ENCODE data around the gene ADM. TPM values are rescaled to one million over a fixed set of nuclear protein-coding genes. Genes with fewer than 3 reads are reported as not detected.
A peak's percentile ranks its signal among the peaks of the same experiment; 100 is the strongest.

ADM gene
- polyA plus RNA-seq, 1 donor: 11.4 TPM

DNA sequence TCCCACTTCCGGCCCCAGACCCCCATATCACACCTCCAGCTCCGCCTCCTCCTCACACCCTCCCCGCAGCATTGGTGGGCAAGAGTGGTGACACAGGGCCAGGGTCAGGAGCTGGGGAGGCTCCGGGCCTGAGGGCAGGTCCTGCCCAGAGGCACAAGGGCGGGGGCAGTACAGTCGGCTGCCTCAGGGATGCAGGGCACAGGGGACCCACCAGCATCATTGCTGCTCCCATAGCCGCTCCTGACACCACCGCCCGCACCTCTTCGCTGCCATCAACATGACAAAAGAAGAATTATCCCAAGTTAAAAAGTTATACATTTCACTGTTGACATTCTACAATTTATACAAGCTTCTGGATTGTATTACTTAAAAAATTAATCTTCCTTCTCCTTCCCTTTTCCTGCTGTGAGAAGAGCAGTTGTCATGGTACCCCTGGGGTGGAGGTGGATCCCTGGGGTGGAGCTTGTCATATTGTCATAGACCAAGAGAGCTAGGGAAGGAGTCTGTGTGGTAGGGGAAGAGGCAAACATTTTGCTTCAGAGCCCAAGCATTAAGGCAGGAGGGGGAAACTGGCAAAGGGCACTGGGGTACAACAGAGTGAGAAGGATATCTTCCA lies 15.0 kb upstream of the ADM start:
- no CpG with 5 or more reads among the region's 10 CpGs for WGBS (ENCODE audit: insufficient coverage, low lambda C conversion rate)
- Histone ChIP-seq H3K36me3 (ENCODE audit: control insufficient read depth, insufficient read depth, low read length) (no peaks in the 10 kb centered on the region), H3K27me3 (ENCODE audit: control insufficient read depth, insufficient read depth, low read length) (no peaks in the 10 kb centered on the region), H3K27ac (ENCODE audit: low read length) (peak overlapping the region; percentile 88), H3K4me3 (ENCODE audit: low read length) (no peak overlapping the region), H3K4me1 (ENCODE audit: control insufficient read depth, insufficient read depth, low read length) (peaks cover 38% of the 10 kb centered on the region), H3K9me3 (ENCODE audit: control insufficient read depth, low read depth, low read length) (peaks cover 3% of the 10 kb centered on the region)
- no peak for DNase-seq

DNA sequence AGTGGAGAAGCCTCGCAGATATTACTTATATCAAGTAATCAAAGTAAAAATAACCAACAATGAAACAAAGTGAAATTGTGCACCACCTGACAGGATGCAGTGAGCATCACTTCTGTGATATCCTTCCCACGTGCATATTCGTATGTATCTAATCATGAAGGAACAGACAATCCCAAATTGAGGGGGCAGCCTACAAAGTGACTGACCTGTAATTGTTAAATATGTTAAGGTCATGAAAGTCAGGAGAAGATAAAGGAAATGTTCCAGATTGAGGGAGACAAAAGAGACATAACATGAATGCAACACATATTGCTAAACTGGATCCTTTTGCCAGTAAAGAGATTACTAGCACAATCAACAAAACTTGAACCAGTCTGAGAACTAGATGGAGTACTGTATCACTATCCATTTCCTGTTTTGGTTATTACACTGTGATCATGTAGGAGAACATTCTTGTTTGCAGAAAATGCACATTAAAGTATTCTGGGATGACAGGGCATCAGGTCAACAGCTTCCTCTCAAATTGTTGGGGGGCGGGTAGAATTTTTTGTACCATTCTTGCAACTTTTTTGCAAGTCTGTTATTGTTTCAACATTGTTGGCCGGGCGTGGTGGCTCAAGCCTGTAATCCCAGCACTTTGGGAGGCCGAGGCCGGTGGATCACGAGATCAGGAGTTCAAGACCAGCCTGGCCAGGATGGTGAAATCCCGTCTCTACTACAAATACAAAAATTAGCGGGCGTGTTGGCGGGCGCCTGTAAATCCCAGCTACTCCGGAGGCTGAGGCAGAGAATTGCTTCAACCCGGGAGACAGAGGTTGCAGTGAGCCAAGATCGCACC lies 12.9 kb upstream of the ADM start:
- Histone ChIP-seq H3K27me3 (ENCODE audit: control insufficient read depth, insufficient read depth, low read length) (no peaks in the 10 kb centered on the region), H3K9me3 (ENCODE audit: control insufficient read depth, low read depth, low read length) (peaks cover 3% of the 10 kb centered on the region), H3K36me3 (ENCODE audit: control insufficient read depth, insufficient read depth, low read length) (no peaks in the 10 kb centered on the region), H3K4me1 (ENCODE audit: control insufficient read depth, insufficient read depth, low read length) (peaks cover 43% of the 10 kb centered on the region), H3K4me3 (ENCODE audit: low read length) (no peak overlapping the region), H3K27ac (ENCODE audit: low read length) (peak overlapping the region; percentile 7)
- 76% methylated on average over 2 of the region's 17 CpGs for WGBS (ENCODE audit: insufficient coverage, low lambda C conversion rate)
- DNase-seq: no peak

GRCh38 chr11:10293423-10294289 lies 11.2 kb upstream of the ADM start, which contains the start of gene SBF2:
Gene SBF2 (minus strand): TSS chr11:10294219. CDS start chr11:10294069, 150 bp downstream.
- WGBS (ENCODE audit: insufficient coverage, low lambda C conversion rate): no CpG with 5 or more reads among the region's 81 CpGs
- H3K4me3 ChIP-seq (ENCODE audit: low read length): peak within 1 kb of the TSS; percentile 64
- no peaks in the 10 kb centered on the region for H3K36me3 ChIP-seq (ENCODE audit: control insufficient read depth, insufficient read depth, low read length)
- H3K4me1 ChIP-seq (ENCODE audit: control insufficient read depth, insufficient read depth, low read length): peaks cover 32% of the 10 kb centered on the region
- DNase-seq: peak; percentile 75 to 90
- H3K27ac ChIP-seq (ENCODE audit: low read length): peak within 1 kb of the TSS; percentile 94
- H3K27me3 ChIP-seq (ENCODE audit: control insufficient read depth, insufficient read depth, low read length): no peaks in the 10 kb centered on the region
- peaks cover 3% of the 10 kb centered on the region for H3K9me3 ChIP-seq (ENCODE audit: control insufficient read depth, low read depth, low read length)

GRCh38 chr11:10294290-10294953 lies 10.5 kb upstream of the ADM start:
- Histone ChIP-seq H3K4me3 (ENCODE audit: low read length) (peak overlapping the region; percentile 64), H3K36me3 (ENCODE audit: control insufficient read depth, insufficient read depth, low read length) (no peaks in the 10 kb centered on the region), H3K27me3 (ENCODE audit: control insufficient read depth, insufficient read depth, low read length) (no peaks in the 10 kb centered on the region), H3K9me3 (ENCODE audit: control insufficient read depth, low read depth, low read length) (peaks cover 3% of the 10 kb centered on the region), H3K27ac (ENCODE audit: low read length) (peak overlapping the region; percentile 94), H3K4me1 (ENCODE audit: control insufficient read depth, insufficient read depth, low read length) (peaks cover 25% of the 10 kb centered on the region)
- no CpG with 5 or more reads among the region's 45 CpGs for WGBS (ENCODE audit: insufficient coverage, low lambda C conversion rate)
- peak in 1 of 2 donors; percentile 73 for DNase-seq

- peak in 1 of 2 donors; percentile 45 for DNase-seq
- no peaks in the 10 kb centered on the region for H3K27me3 ChIP-seq (ENCODE audit: control insufficient read depth, insufficient read depth, low read length)
- H3K4me1 ChIP-seq (ENCODE audit: control insufficient read depth, insufficient read depth, low read length): peaks cover 16% of the 10 kb centered on the region
- 42% methylated on average over 2 of the region's 10 CpGs for WGBS (ENCODE audit: insufficient coverage, low lambda C conversion rate)
- no peaks in the 10 kb centered on the region for H3K36me3 ChIP-seq (ENCODE audit: control insufficient read depth, insufficient read depth, low read length)
- H3K9me3 ChIP-seq (ENCODE audit: control insufficient read depth, low read depth, low read length): peaks cover 3% of the 10 kb centered on the region
- H3K27ac ChIP-seq (ENCODE audit: low read length): peak overlapping the region; percentile 94
- peak overlapping the region; percentile 64 for H3K4me3 ChIP-seq (ENCODE audit: low read length)
These were observed 9.6 kb upstream of the ADM start for GRCh38 chr11:10295064-10295901.

- no peak overlapping the region for H3K4me3 ChIP-seq (ENCODE audit: low read length)
- WGBS (ENCODE audit: insufficient coverage, low lambda C conversion rate): 100% methylated on average over 1 of the region's 5 CpGs
- H3K27me3 ChIP-seq (ENCODE audit: control insufficient read depth, insufficient read depth, low read length): no peaks in the 10 kb centered on the region
- H3K27ac ChIP-seq (ENCODE audit: low read length): no peak overlapping the region
- no peaks in the 10 kb centered on the region for H3K36me3 ChIP-seq (ENCODE audit: control insufficient read depth, insufficient read depth, low read length)
- H3K9me3 ChIP-seq (ENCODE audit: control insufficient read depth, low read depth, low read length): peaks cover 3% of the 10 kb centered on the region
- H3K4me1 ChIP-seq (ENCODE audit: control insufficient read depth, insufficient read depth, low read length): peaks cover 14% of the 10 kb centered on the region
- DNase-seq: no peak
These were observed 6.5 kb upstream of the ADM start for GRCh38 chr11:10298342-10298741.

- H3K27me3 ChIP-seq (ENCODE audit: control insufficient read depth, insufficient read depth, low read length): peaks cover 12% of the 10 kb centered on the region
- peak overlapping the region; percentile 87 for H3K27ac ChIP-seq (ENCODE audit: low read length)
- DNase-seq: no peak
- no peaks in the 10 kb centered on the region for H3K36me3 ChIP-seq (ENCODE audit: control insufficient read depth, insufficient read depth, low read length)
- H3K4me3 ChIP-seq (ENCODE audit: low read length): peak overlapping the region; percentile 78
- WGBS (ENCODE audit: insufficient coverage, low lambda C conversion rate): 47% methylated on average over 4 of the region's 9 CpGs
- peaks cover 14% of the 10 kb centered on the region for H3K4me1 ChIP-seq (ENCODE audit: control insufficient read depth, insufficient read depth, low read length)
- peaks cover 2% of the 10 kb centered on the region for H3K9me3 ChIP-seq (ENCODE audit: control insufficient read depth, low read depth, low read length)
These were observed 3.1 kb upstream of the ADM start for GRCh38 chr11:10301656-10302358.

DNA sequence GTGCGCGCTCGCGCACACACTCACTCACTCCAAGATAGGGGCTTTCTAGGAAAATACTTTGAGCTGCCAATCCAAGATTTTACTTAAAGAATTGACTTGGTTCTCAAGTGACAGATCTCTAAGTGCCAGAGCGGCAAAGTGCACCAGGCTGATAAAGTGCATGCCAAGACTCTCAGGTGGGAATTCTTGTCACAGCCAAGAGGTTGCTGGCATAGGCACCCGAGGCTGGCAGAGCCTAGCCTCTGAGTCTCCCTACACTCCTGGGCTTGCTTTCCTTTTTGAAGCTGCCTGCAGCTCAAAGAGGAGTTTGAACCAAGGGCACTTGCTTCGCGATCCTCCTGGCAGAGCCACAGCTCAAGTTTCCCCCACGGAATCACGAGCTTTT lies 2.5 kb upstream of the ADM start:
- Histone ChIP-seq H3K36me3 (ENCODE audit: control insufficient read depth, insufficient read depth, low read length) (no peaks in the 10 kb centered on the region), H3K4me1 (ENCODE audit: control insufficient read depth, insufficient read depth, low read length) (peaks cover 17% of the 10 kb centered on the region), H3K27me3 (ENCODE audit: control insufficient read depth, insufficient read depth, low read length) (peaks cover 16% of the 10 kb centered on the region), H3K27ac (ENCODE audit: low read length) (peak overlapping the region; percentile 87), H3K4me3 (ENCODE audit: low read length) (peak overlapping the region; percentile 78), H3K9me3 (ENCODE audit: control insufficient read depth, low read depth, low read length) (peaks cover 4% of the 10 kb centered on the region)
- no peak for DNase-seq
- no CpG with 5 or more reads among the region's 10 CpGs for WGBS (ENCODE audit: insufficient coverage, low lambda C conversion rate)

Measured in large intestine (tissue), 3 donors.